Esophagus squamous epithelium (tissue), 4 donors: ENCODE measurements around the gene MTFR1L.

ENCODE experiments used
- POLR2A ChIP-seq, 4 donors: fragments of 450-650 bp; IDR thresholded peaks; one replicate each; pipeline ENCODE4 v1.6.1; 2017; ENCODE audit warnings: antibody characterized with exemption in 4 of 4, mild to moderate bottlenecking in 4 of 4, moderate library complexity in 3 of 4
- TF ChIP-seq, protein P1 (sequence below), 6 experiments: fragments of 450-650 bp in 4 of 6; fragments of 200-600 bp in 2 of 6; sonication (generic) in 2 of 6; IDR thresholded peaks; one replicate each; pipeline ENCODE4 v1.5.1; 2016 to 2019; ENCODE audit warnings: antibody characterized with exemption in 6 of 6, mild to moderate bottlenecking in 4 of 6, moderate library complexity in 4 of 6

DNA sequence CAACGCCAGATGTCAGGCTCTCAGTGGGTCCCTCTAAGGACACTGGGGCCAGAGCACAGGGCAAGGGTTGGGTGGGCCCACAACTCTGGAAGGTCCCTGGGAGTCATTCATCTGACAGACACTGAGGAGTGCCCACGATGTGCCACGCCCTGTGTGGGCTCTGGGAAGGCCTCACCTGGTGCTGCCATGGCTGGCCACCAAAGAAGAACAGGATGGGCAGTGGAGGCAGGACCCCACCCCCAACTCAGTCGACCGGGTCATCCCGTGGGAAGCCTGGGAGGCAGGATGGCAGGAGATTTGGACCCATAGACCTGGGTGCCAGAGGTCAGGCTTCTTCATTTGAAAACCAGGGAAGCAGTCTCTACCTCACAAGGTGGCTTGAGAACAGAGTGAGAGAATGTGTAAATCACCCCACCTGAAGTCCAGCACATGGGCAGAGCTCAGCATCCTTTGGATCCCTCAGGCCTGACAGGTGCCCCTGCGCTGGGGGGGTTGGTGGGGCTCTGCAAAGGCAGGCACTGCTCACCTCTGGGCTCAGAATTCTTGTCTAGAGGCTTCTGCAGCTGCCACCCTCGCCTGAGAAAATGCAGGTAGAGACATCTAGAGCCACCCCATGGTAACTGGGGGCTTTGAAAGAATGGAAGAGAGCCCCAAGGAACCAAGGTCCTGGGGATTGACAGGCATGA lies 20.9 kb upstream of the MTFR1L start:
- no peak for TF ChIP-seq POLR2A (IDR thresholded peaks at IDR 0.05)
- TF ChIP-seq, protein P1, sequence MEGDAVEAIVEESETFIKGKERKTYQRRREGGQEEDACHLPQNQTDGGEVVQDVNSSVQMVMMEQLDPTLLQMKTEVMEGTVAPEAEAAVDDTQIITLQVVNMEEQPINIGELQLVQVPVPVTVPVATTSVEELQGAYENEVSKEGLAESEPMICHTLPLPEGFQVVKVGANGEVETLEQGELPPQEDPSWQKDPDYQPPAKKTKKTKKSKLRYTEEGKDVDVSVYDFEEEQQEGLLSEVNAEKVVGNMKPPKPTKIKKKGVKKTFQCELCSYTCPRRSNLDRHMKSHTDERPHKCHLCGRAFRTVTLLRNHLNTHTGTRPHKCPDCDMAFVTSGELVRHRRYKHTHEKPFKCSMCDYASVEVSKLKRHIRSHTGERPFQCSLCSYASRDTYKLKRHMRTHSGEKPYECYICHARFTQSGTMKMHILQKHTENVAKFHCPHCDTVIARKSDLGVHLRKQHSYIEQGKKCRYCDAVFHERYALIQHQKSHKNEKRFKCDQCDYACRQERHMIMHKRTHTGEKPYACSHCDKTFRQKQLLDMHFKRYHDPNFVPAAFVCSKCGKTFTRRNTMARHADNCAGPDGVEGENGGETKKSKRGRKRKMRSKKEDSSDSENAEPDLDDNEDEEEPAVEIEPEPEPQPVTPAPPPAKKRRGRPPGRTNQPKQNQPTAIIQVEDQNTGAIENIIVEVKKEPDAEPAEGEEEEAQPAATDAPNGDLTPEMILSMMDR (IDR thresholded peaks at IDR 0.05): no peak
